ENCODE measurements around the gene LKAAEAR1.

Gene LKAAEAR1

GRCh38 chr20:64051561-64052325 is 32.5 kb downstream of the LKAAEAR1 start:
- no peak for DNase-seq (ENCODE audit: low read depth in 2 of 3, low spot score in 1 of 3)

- DNase-seq (ENCODE audit: low read depth in 2 of 3, low spot score in 1 of 3): no peak
Measured at GRCh38 chr20:64051033-64051452, 33.2 kb downstream of the LKAAEAR1 start.

GRCh38 chr20:64050261-64051032 is 33.8 kb downstream of the LKAAEAR1 start:
- no peak for DNase-seq (ENCODE audit: low read depth in 2 of 3, low spot score in 1 of 3)

GRCh38 chr20:64049878-64050260 is 34.3 kb downstream of the LKAAEAR1 start:
- DNase-seq (ENCODE audit: low read depth in 2 of 3, low spot score in 1 of 3): no peak

- no peak for DNase-seq (ENCODE audit: low read depth in 2 of 3, low spot score in 1 of 3)
Measured at GRCh38 chr20:64049060-64049877, 34.9 kb downstream of the LKAAEAR1 start, which contains the start of gene SOX18. Gene SOX18 (minus strand): TSS chr20:64049639. CDS start chr20:64049516, 123 bp downstream.

GRCh38 chr20:64048402-64049044 is 35.7 kb downstream of the LKAAEAR1 start:
- no peak for DNase-seq (ENCODE audit: low read depth in 2 of 3, low spot score in 1 of 3)

- no peak for DNase-seq (ENCODE audit: low read depth in 2 of 3, low spot score in 1 of 3)
Measured at GRCh38 chr20:64047968-64048401, 36.2 kb downstream of the LKAAEAR1 start.

GRCh38 chr20:64047046-64047389 is 37.2 kb downstream of the LKAAEAR1 start:
- no peak for DNase-seq (ENCODE audit: low read depth in 2 of 3, low spot score in 1 of 3)

GRCh38 chr20:64045346-64046011 is 38.7 kb downstream of the LKAAEAR1 start:
- DNase-seq (ENCODE audit: low read depth in 2 of 3, low spot score in 1 of 3): no peak

- DNase-seq (ENCODE audit: low read depth in 2 of 3, low spot score in 1 of 3): no peak
Measured at GRCh38 chr20:64044484-64045247, 39.5 kb downstream of the LKAAEAR1 start.

GRCh38 chr20:64043768-64044167 is 40.4 kb downstream of the LKAAEAR1 start:
- DNase-seq (ENCODE audit: low read depth in 2 of 3, low spot score in 1 of 3): no peak

- DNase-seq (ENCODE audit: low read depth in 2 of 3, low spot score in 1 of 3): no peak
Measured at GRCh38 chr20:64042054-64042781, 42.0 kb downstream of the LKAAEAR1 start.

- no peak for DNase-seq (ENCODE audit: low read depth in 2 of 3, low spot score in 1 of 3)
Measured at GRCh38 chr20:64041781-64042053, 42.5 kb downstream of the LKAAEAR1 start.

- DNase-seq (ENCODE audit: low read depth in 2 of 3, low spot score in 1 of 3): no peak
Measured at GRCh38 chr20:64041040-64041780, 43.0 kb downstream of the LKAAEAR1 start.

GRCh38 chr20:64040231-64041039 is 43.8 kb downstream of the LKAAEAR1 start:
- DNase-seq (ENCODE audit: low read depth in 2 of 3, low spot score in 1 of 3): no peak

- DNase-seq (ENCODE audit: low read depth in 2 of 3, low spot score in 1 of 3): no peak
Measured at GRCh38 chr20:64039293-64040160, 44.7 kb downstream of the LKAAEAR1 start.
